Endothelial cell of umbilical vein (primary cell): ENCODE data around the gene SS18L1. TPM values are rescaled to one million over a fixed set of nuclear protein-coding genes. Genes with fewer than 3 reads are reported as not detected.

ENCODE experiments used
- BruUV-seq: library from RNA; stranded (reverse); fragments of 400-500 nt; replicated peaks from 2 replicates; lab custom pipeline; 2021; lab: Mats Ljungman, UMichigan
- CTCF ChIA-PET: fragments of 300-600, 350-600 bp; sonication (Branson Sonifier 250); formaldehyde crosslinking; loops from one replicate; lab custom pipeline; 2021; ENCODE audit warnings: antibody characterized with exemption, inconsistent platforms; lab: Charles Lee
- POLR2A ChIA-PET: fragments of 300-600, 350-600 bp; sonication (Branson Sonifier 250); formaldehyde crosslinking; loops from one replicate; lab custom pipeline; 2021; ENCODE audit warnings: antibody characterized with exemption, inconsistent platforms; lab: Charles Lee
- DNase-seq: peaks from one replicate; pipeline ENCODE4 v3.0.0-alpha.2; 2011; ENCODE audit warnings: low read depth, low spot score
- FAIRE-seq: peaks from 2 replicates; lab custom pipeline; 2011; peaks lifted over from hg19 to GRCh38; lab: Jason Lieb, UNC
- H2AFZ ChIP-seq: 2 replicates; pipeline ENCODE4 v1.6.0; 2012; ENCODE audit warnings: low read depth, low read length, control low read depth, inconsistent platforms
- H3K27ac ChIP-seq: 2 replicates; pipeline ENCODE4 v1.5.1; 2011; ENCODE audit warnings: low read depth, mild to moderate bottlenecking, control low read depth, low read length, moderate library complexity; ENCODE audit not compliant: insufficient read depth
- H3K27me3 ChIP-seq, 2 experiments: 2 replicates each; pipeline versions ENCODE4 v1.6.0 to v1.6.1; 2011; ENCODE audit warnings: low read length in 2 of 2, mixed read lengths in 1 of 2; ENCODE audit not compliant: control insufficient read depth in 2 of 2, insufficient read depth in 2 of 2
- H3K36me3 ChIP-seq, 2 experiments: 2 replicates in 1 of 2; 3 replicates in 1 of 2; pipeline ENCODE4 v1.5.1; 2011; ENCODE audit warnings: low read length in 2 of 2, mild to moderate bottlenecking in 1 of 2, moderate library complexity in 1 of 2; ENCODE audit not compliant: control insufficient read depth in 2 of 2, insufficient read depth in 2 of 2; ENCODE audit errors: extremely low read depth in 1 of 2
- H3K4me1 ChIP-seq: 3 replicates; pipeline ENCODE4 v1.5.1; 2011; ENCODE audit warnings: mild to moderate bottlenecking, low read length; ENCODE audit not compliant: control insufficient read depth, insufficient read depth; ENCODE audit errors: extremely low read depth
- H3K4me2 ChIP-seq: 2 replicates; pipeline ENCODE4 v1.6.1; 2011; ENCODE audit warnings: low read length, control low read depth, mixed read lengths; ENCODE audit not compliant: insufficient read depth
- H3K4me3 ChIP-seq, 3 experiments: fragments of 200-600 bp in 1 of 3; sonication (generic), shearing (Covaris generic) in 1 of 3; replicated peaks in 1 of 3; 2 replicates each; pipeline ENCODE4 v1.5.1; 2011 to 2016; ENCODE audit warnings: control low read depth in 3 of 3, low read length in 3 of 3, mild to moderate bottlenecking in 2 of 3, inconsistent platforms in 1 of 3, low read depth in 1 of 3, moderate library complexity in 1 of 3; ENCODE audit not compliant: insufficient read depth in 1 of 3
- H3K79me2 ChIP-seq: 2 replicates; pipeline ENCODE4 v1.6.0; 2012; ENCODE audit warnings: low read length, inconsistent platforms; ENCODE audit not compliant: control insufficient read depth, insufficient read depth
- H3K9ac ChIP-seq: replicated peaks from 2 replicates; pipeline ENCODE3; 2011; ENCODE audit warnings: low read length, control low read depth; ENCODE audit not compliant: insufficient read depth; ENCODE audit errors: extremely low read depth
- H3K9me1 ChIP-seq: replicated peaks from 3 replicates; pipeline ENCODE4 v1.6.0; 2011; ENCODE audit warnings: mild to moderate bottlenecking, low read length; ENCODE audit not compliant: control insufficient read depth, insufficient read depth; ENCODE audit errors: extremely low read depth
- H3K9me3 ChIP-seq: replicated peaks from 2 replicates; pipeline ENCODE4 v1.5.1; 2012; ENCODE audit warnings: low read length, inconsistent platforms; ENCODE audit not compliant: control insufficient read depth, insufficient read depth
- H4K20me1 ChIP-seq: replicated peaks from 2 replicates; pipeline ENCODE3; 2011; ENCODE audit warnings: mild to moderate bottlenecking, low read length; ENCODE audit not compliant: control insufficient read depth, insufficient read depth; ENCODE audit errors: extremely low read depth
- EZH2 ChIP-seq: IDR thresholded peaks from 2 replicates; pipeline ENCODE4 v1.6.1; 2012; ENCODE audit warnings: borderline replicate concordance, low read depth, mild to moderate bottlenecking, moderate library complexity, low read length, inconsistent platforms; ENCODE audit not compliant: severe bottlenecking
- FOS ChIP-seq: IDR thresholded peaks from 2 replicates; pipeline ENCODE4 v1.6.1; 2011; ENCODE audit warnings: mild to moderate bottlenecking, low read length, moderate library complexity, borderline replicate concordance; ENCODE audit not compliant: insufficient read depth
- GATA2 ChIP-seq: IDR thresholded peaks from 2 replicates; pipeline ENCODE4 v1.7.0; 2011; ENCODE audit warnings: low read depth, mild to moderate bottlenecking, moderate library complexity, mixed read lengths, low read length; ENCODE audit not compliant: insufficient read length, insufficient read depth
- JUN ChIP-seq: IDR thresholded peaks from 2 replicates; pipeline ENCODE4 v1.6.1; 2011; ENCODE audit warnings: borderline replicate concordance, low read depth; ENCODE audit not compliant: insufficient read length, insufficient read depth
- MYC ChIP-seq: IDR thresholded peaks from one replicate; pipeline ENCODE4 v1.6.1; 2011; ENCODE audit warnings: mild to moderate bottlenecking, low read depth, low read length
- POLR2A ChIP-seq: IDR thresholded peaks from 2 replicates; pipeline ENCODE4 v1.6.1; 2012; ENCODE audit warnings: low read depth, mild to moderate bottlenecking, control low read depth, low read length
- POLR2AphosphoS5 ChIP-seq: IDR thresholded peaks from 2 replicates; pipeline ENCODE4 v1.6.1; 2012; ENCODE audit warnings: low read depth, mild to moderate bottlenecking, control low read depth, low read length, moderate library complexity; ENCODE audit not compliant: insufficient read depth
- dilution Hi-C: fragments of 300-500 bp; cut with MboI; formaldehyde crosslinking; loops from one replicate; pipeline ENCODE4 v1.15.0; 2019; ENCODE audit warnings: low sequenced_read_pairs; ENCODE audit not compliant: extremely low pct_ligation_motif_present
- intact Hi-C: fragments of 100-400 bp; cut with micrococcal nuclease; formaldehyde crosslinking; loops from one replicate; pipeline ENCODE4 v1.10.0; 2022
- polyA plus RNA-seq, 4 experiments: library from polyadenylated mRNA; depleted of rRNA in 3 of 4; stranded (reverse) in 3 of 4; unstranded in 1 of 4; fragments of >200 nt; gene quantifications; 2 replicates each; pipeline versions ENCODE4 v1.2.1 to v1.2.3, GENCODE V29; 2011 to 2012; ENCODE audit warnings: missing spikeins in 1 of 4
- total RNA-seq: library from RNA; stranded (reverse); gene quantifications from 2 replicates; pipeline ENCODE4 v1.2.3, GENCODE V29; 2021
- TF ChIP-seq, protein P1 (sequence below), 2 donors: IDR thresholded peaks; 1 replicate in 1 of 2; 2 replicates in 1 of 2; pipeline ENCODE4 v1.5.1; 2011; ENCODE audit warnings: low read length in 2 of 2, mild to moderate bottlenecking in 2 of 2, moderate library complexity in 2 of 2, control low read depth in 1 of 2, inconsistent platforms in 1 of 2, low read depth in 1 of 2; ENCODE audit not compliant: insufficient read depth in 1 of 2; ENCODE audit errors: extremely low read depth in 1 of 2
- TF ChIP-seq, protein P2 (sequence below): IDR thresholded peaks from 2 replicates; pipeline ENCODE4 v1.6.1; 2011; ENCODE audit not compliant: insufficient read depth, insufficient read length

SS18L1 gene
- total and polyA plus RNA-seq, 2 donors (not counting 3 experiments of a cell fraction or from before 2014, with no cell fraction given): 15.4 to 21.7 TPM

DNA sequence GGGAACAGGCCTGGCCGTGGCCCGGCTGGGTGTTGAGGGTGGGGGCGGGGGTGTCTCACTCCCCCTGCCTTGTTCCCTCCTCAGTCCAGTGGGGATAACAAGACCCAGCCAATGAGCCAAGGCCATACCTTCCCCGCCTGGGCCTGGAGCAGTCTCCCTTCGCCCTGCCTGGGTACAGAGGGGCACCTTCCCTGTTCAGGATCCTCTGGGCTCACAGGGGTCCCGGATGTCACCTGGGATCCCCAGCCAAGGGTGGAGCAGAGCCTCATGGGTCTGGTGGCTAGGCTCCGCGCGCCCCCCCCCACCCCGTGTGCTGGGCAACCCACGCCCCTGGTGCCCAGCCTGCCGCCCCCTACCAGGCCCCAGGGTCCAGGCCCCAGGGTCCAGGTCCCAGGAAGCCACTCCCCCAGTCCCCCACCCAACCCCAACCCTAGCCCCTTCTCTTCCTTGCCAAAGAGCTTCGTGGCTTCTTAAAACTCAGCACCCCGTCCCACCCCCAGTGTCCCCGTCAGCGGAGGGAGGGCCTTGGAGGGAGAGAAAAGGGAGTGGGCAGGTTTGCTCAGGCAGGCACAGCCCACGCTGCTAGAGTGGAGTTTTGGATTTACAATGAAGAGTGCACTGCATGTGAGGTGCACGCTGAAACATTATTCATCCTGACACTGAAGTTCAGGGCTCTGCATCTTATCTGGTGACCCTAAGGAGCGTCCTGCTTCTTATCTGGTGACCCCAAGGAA lies 64.7 kb downstream of the SS18L1 start:
- Histone ChIP-seq H3K27ac (no peak overlapping the region), H3K9me3 (no peaks in the 10 kb centered on the region), H3K27me3 (no peaks in the 10 kb centered on the region), H2AFZ (no peak overlapping the region), H3K4me2 (no peak overlapping the region), H3K79me2 (no peaks in the 10 kb centered on the region), H3K4me3 (no peak overlapping the region), H4K20me1 (no peaks in the 10 kb centered on the region), H3K36me3 (no peaks in the 10 kb centered on the region), H3K4me1 (peaks cover 5% of the 10 kb centered on the region), H3K9me1 (no peaks in the 10 kb centered on the region), H3K9ac (no peak overlapping the region)
- dilution Hi-C loops: no loop called here
- intact Hi-C loops: no loop called here
- FAIRE-seq (no peak), DNase-seq (no peak)
- ChIA-PET CTCF (no interaction called here), POLR2A (no interaction called here)
- no TSS peak for BruUV-seq
- TF ChIP-seq POLR2A (no peak), POLR2AphosphoS5 (no peak), EZH2 (no peak), JUN (no peak), FOS (no peak), MYC (no peak), GATA2 (no peak)
- TF ChIP-seq, protein P1, sequence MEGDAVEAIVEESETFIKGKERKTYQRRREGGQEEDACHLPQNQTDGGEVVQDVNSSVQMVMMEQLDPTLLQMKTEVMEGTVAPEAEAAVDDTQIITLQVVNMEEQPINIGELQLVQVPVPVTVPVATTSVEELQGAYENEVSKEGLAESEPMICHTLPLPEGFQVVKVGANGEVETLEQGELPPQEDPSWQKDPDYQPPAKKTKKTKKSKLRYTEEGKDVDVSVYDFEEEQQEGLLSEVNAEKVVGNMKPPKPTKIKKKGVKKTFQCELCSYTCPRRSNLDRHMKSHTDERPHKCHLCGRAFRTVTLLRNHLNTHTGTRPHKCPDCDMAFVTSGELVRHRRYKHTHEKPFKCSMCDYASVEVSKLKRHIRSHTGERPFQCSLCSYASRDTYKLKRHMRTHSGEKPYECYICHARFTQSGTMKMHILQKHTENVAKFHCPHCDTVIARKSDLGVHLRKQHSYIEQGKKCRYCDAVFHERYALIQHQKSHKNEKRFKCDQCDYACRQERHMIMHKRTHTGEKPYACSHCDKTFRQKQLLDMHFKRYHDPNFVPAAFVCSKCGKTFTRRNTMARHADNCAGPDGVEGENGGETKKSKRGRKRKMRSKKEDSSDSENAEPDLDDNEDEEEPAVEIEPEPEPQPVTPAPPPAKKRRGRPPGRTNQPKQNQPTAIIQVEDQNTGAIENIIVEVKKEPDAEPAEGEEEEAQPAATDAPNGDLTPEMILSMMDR (IDR thresholded peaks at IDR 0.05; ENCODE audit: extremely low read depth in 1 of 2, insufficient read depth in 1 of 2, low read depth in 1 of 2, low read length in 2 of 2): no peak
- TF ChIP-seq, protein P2, sequence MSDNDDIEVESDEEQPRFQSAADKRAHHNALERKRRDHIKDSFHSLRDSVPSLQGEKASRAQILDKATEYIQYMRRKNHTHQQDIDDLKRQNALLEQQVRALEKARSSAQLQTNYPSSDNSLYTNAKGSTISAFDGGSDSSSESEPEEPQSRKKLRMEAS: no peak
